Hypothalamus (tissue), 51 donors: ENCODE results near the gene L1TD1.
"Not testable (repeated sequence)": the region's sequence is repeated elsewhere in the genome, so short reads cannot be mapped to it uniquely, and the experiment has no call there.

Source experiments
- DNase-seq, 51 donors: peaks; one replicate each; lab custom pipeline; 2025; lab: John Stamatoyannopoulos, UW

The L1TD1 gene

DNA sequence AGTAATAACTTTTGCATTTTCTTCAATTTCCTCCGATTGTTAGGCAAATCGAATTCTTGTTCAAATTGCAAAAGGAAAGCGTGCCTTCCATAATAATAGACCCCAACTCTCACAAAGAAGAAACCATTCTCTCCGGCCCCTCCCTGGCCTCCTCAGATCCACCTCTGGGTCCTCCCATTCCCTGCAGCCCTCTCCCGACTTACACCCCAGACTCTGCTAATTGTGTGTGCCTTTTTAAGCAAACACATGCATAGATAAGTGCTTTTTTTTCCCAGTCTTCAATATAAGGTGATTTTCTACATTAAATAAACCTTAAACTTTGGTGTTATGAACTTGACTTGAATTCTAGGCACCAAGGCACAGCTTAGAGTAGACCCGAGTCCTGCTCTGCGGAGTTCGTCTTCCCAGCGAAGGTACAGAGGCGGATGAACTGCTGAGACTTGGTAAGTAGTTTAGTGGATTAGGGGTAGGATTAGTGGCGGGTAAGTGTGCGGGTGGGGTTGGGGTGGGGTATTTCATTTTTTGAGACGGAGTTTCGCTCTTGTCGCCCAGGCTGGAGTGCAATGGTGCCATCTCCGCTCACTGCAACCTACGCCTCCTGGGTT lies 1.5 kb downstream of the L1TD1 start:
- no peak for DNase-seq

DNA sequence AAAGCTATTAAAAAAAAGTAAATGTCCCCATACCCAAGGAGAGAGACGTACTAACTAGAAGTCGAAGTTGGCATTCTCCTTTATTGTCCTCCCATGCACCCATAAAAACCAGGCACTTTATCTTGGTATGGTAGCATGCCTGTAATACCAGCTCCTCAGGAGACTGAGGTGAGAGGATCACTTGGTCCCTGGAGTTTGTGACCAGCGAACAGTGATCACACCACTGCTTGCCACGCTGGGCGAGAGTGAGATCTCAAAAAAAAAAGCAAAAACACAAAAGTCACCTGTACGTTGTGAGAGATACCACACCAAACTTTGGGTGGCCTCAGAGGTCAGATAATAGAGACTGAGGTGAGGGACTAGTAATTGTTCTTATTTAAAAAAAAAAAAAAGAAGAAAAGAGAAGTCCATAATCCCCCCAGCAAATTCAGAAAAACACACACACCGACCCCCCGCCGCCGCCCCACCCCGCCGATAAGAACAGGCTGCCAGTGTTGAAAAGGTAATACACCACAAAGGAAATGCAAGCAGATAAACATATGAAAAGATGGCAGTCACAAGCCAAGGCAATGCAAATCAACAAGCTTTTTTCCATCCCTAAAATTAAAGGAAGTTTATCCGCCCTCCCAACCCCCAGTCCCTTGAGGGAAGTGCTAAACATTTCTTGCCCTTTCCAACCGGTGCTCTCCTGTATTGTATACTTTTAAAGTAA lies 3.6 kb downstream of the L1TD1 start:
- no peak for DNase-seq

GRCh38 chr1:62198781-62199125 lies 4.1 kb downstream of the L1TD1 start:
- no peak for DNase-seq

DNA sequence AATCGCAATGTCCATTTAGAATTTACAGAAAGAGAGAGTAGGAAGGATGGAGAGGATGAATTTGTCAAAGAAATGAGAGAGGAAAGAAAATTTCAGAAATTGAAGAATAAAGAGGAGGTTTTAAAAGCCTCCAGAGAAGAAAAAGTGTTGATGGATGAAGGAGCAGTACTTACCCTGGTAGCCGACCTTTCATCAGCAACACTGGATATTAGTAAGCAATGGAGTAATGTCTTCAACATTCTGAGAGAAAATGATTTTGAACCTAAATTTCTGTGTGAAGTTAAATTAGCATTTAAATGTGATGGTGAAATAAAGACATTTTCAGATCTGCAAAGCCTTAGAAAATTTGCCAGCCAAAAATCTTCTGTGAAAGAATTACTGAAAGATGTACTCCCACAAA lies 12.5 kb downstream of the L1TD1 start:
- DNase-seq: no peak

DNA sequence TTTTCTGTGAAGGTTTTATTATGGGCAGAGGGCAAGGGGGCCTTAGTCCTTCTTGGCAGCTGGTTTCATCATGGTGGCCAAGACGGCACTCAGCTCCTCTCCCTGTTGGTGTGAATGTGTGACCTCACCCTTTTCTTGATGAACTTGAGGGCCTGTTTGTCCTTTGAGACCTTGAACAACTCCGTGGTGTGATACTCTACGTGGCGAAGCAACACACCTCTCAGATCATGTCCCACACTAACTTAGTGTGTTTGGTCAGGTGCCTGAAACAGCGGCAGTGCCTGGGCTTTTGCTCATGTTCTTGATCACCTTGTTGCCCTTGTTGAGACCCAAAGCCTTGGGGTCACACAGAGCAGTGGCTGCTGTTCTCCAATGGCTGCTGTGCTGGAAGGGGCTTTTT lies 13.4 kb downstream of the L1TD1 start:
- no peak for DNase-seq

DNA sequence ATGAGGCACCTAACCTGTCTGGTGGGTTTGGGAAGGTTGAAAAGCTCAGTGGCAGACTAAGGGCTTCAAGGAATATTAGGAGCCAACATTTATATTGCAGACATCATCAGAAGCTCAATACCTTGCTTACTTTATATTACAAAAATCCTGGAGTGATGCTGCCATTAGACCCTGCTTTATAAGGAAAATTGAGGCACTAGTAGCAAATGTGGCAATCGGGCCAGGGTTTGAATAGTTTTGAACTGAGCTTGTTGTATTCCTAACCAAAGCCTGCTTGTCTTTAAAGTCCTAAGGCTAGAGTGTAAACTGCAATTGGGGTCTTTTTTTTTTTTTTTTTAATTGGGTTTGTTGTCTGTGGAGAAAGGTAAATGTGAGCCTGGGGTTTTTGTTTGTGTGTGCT lies 14.3 kb downstream of the L1TD1 start:
- no peak for DNase-seq

DNA sequence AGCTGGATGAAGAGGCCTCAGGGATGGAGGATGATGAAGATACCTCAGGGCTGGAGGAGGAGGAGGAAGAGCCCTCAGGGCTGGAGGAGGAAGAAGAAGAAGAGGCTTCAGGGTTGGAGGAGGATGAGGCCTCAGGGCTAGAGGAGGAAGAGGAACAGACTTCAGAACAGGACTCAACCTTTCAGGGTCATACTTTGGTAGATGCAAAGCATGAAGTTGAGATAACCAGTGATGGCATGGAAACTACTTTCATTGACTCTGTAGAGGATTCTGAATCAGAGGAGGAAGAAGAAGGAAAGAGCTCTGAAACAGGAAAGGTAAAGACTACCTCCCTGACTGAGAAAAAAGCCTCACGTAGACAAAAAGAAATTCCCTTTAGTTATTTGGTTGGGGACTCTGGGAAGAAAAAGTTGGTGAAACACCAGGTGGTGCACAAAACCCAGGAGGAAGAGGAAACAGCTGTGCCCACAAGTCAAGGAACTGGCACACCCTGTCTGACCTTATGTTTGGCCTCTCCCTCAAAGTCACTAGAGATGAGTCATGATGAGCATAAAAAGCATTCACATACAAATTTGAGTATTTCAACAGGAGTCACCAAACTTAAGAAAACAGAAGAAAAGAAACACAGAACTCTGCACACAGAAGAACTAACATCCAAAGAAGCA lies 15.4 kb downstream of the L1TD1 start:
- DNase-seq: no peak

DNA sequence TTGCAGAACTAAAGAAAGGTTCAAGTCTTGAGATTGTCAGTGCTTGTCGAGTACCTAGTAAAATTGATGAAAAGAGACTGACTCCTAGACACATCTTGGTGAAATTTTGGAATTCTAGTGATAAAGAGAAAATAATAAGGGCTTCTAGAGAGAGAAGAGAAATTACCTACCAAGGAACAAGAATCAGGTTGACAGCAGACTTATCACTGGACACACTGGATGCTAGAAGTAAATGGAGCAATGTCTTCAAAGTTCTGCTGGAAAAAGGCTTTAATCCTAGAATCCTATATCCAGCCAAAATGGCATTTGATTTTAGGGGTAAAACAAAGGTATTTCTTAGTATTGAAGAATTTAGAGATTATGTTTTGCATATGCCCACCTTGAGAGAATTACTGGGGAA lies 16.3 kb downstream of the L1TD1 start:
- no peak for DNase-seq

- DNase-seq: no peak
Observed at GRCh38 chr1:62212411-62212810, 17.8 kb downstream of the L1TD1 start.

DNA sequence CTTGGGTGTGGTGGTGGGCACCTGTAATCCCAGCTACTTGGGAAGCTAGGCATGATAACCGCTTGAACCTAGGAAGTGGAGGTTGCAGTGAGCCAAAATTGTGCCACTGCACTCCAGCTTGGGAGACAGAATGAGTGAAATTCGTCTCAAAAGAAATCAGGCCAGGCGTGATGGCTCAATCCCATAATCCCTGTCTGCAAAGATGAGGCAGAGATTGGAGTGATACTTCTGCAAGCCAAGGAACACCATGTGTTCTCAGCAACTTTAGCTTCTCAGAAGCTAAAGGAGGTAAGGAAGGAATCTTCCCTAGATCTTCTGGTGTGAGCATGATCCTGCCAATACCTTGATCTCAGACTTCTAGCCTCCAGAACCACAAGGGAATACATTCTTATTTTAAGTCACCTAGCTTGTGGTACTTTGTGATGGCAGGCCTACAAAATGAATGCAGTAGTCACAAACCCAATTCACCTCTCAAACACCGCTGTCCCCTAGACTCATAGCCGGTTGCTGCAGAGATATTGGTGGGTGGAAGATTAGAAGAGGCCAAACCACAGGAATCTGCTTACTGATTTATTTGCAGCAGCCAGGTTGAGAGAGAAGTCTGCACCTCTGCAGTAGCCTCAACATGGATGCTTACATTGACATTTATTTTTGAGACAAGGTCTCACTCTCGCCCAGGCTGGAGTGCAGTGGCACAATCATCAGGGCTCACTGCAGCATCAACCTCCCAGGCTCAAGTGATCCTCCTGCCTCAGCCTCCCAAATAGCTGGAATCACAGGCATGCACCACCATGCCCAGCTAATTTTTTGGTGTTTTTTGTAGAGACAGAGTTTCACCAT lies 18.6 kb downstream of the L1TD1 start:
- DNase-seq: no peak

DNA sequence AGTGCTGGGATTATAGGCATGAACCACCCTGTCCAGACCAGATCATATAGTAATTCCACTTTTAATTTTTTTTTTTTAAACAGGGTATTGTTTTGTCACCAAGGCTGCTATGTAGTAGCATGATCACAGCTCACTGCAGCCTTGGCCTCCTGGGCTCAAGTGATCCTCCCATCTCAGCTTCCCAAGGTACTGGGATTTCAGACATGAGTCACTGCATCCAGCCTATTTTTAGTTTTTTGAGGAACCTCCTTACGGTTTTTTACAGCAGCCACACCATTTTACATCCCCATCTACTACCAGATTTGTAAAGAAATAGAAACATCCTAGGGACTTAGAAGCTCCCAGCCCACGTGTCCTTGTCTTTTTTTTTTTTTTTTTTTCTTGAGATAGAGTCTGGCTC lies 24.0 kb downstream of the L1TD1 start:
- no peak for DNase-seq

DNA sequence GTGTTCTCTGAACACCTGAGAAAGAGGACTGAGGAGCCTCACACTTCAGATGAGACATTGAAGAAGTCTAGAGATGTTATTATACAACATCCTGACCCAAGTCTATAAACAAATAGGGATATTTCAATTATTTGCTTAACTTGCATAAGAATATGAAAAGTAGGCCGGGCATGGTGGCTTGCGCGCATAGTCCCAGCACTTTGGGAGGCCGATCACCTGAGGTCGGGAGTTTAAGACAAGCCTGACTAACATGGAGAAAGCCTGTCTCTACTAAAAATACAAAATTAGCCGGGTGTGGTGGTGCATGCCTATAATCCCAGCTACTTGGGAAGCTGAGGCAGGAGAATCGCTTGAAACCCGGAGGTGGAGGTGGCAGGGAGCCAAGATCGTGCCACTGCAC lies 25.8 kb downstream of the L1TD1 start:
- not testable (repeated sequence) for DNase-seq

DNA sequence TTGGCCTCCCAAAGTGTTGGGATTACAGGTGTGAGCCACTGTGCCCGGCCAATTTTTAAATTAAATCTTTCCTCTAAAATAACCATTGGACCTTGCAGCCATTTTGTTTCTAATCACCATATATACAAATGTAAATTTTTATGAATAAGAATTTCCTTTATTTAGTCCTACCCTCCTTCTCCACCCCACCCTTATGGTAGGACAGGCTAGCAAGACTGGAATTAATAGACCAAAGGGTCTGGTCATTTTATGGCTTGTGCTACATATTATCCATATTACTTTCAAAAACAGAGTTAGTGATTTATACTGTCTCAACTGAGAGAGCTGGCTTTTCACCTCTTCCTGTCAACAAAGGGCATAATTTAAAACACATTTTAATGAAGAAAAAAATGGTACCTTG lies 26.5 kb downstream of the L1TD1 start:
- DNase-seq: no peak

GRCh38 chr1:62222321-62222720 lies 27.7 kb downstream of the L1TD1 start:
- DNase-seq: no peak

DNA sequence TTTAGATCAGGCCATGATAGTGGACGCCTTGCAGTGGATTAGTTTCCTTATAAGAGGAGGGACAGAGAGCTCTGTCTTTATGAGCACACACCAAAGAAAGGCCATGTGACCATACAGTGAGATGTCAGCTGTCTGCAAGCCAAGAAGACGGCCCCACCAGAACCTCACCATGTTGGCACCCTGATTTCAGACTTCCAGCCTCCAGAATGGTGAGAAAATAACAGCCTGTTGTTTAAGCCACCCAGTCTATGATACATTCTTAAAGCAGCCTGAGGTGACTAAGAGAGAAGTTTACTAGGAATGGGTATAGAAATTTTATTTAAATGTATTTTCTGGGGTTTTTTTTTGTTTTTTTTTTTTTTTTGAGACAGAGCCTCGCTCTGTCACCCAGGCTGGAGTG lies 29.5 kb downstream of the L1TD1 start:
- DNase-seq: no peak

DNA sequence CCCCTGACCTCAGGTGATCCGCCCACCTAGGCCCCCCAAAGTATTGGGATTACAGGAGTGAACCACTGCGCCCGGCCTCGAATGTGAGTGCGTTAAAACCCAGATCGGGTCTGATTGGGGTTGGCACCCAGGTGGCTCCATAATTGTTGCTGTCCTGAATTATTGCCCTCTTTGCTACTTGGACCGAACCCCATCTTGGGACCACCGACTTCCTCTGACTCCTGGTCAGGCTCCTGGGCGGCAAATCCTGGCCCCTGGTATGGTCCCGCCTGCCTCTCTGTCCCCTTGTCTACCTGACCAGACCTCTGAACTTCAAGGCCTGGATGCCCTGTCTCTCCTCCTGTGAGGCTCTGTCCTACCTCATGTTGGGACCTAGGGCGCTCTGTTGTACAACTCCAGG lies 32.8 kb downstream of the L1TD1 start:
- no peak for DNase-seq

DNA sequence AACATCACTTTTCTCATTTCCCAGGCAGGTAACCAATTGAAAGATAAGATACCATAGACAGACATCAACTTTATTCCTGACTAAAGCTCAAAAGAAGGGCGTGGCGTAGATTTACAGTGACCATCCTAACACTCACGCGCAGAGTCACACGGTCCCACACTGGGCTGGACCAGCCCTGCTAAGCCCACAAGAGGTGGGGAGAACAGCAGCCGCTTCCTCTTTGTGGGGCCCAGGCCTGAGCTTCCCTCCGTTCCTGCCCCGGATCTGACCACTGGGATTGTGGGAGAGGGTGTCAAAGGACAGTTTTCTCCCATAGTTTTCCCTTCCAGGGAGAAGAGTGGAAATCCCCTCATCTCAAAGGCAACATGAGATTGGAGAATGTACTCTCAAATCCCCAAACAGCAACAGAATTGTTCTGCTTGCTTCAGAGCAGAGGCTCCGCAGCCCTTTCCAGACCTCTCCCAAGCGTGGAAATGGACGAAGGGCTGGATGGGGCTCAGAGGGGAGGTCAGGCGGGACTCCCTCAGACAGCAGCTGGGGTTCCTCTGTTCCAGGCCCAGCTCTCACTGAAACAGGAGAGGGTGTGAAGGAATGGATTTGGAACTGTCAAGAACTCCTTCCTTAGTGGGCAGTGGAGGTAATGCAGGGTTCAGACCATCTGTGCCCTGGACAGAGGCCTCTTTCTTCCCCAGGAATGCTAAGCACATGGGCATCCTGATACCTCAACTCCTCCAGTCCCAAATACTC lies 33.7 kb downstream of the L1TD1 start:
- DNase-seq: no peak

- no peak for DNase-seq
Observed at GRCh38 chr1:62228883-62229187, 34.2 kb downstream of the L1TD1 start.

- no peak for DNase-seq
Observed at GRCh38 chr1:62229468-62229867, 34.8 kb downstream of the L1TD1 start.

DNA sequence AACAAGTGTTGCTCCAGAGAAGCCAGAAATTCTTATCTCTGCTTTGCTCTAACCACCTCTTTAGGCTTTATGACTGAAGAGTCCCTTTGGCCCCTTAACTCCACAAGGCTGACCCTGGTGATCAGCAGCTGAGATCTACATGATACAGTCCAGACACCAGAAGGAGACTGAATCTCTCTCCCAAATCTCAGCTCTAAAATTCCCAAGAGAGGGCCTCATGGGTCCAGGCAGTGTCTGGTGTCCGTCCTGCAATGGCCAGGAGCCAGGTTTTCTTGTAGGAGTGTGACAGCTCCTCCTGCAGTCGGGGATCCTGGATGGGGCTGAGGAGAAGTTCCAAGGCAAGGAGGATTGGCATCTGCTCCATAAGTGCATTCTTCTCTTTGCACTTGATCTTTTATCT lies 35.3 kb downstream of the L1TD1 start:
- no peak for DNase-seq

GRCh38 chr1:62230718-62231117 lies 36.1 kb downstream of the L1TD1 start:
- no peak for DNase-seq
